GM12892 (cell line): ENCODE results near the gene NRN1L.

ENCODE experiments used
- POLR2A ChIP-seq: IDR thresholded peaks from 2 replicates; pipeline ENCODE4 v1.6.1; 2011; ENCODE audit warnings: low read depth, low read length, control low read depth
- POLR2AphosphoS5 ChIP-seq: IDR thresholded peaks from 2 replicates; pipeline ENCODE4 v1.6.1; 2011; ENCODE audit warnings: low read depth, low read length, control low read depth

GRCh38 chr16:67874372-67874771 is 10.3 kb upstream of the NRN1L start:
- TF ChIP-seq POLR2A: no peak
- TF ChIP-seq POLR2AphosphoS5: no peak
